HepG2 (cell line): ENCODE results near the gene CCDC3. TPM values are rescaled to one million over a fixed set of nuclear protein-coding genes. Genes with fewer than 3 reads are reported as not detected.
A peak's percentile ranks its signal among the peaks of the same experiment; 100 is the strongest.

Experiments
- ATAC-seq: fragments of 200-7000 bp; cut with Tn5 transposase; 3 replicates; pipeline ENCODE4 v1.9.1; 2020; ENCODE audit warnings: mild to moderate bottlenecking, moderate library complexity
- BruUV-seq: library from RNA; stranded (reverse); fragments of 400-500 nt; replicated peaks from 2 replicates; lab custom pipeline; 2021; lab: Mats Ljungman, UMichigan
- CTCF ChIA-PET: fragments of 300-600 bp; formaldehyde crosslinking; extraction: SDS; loops from one replicate; lab custom pipeline; 2021; ENCODE audit warnings: low total read pairs, inconsistent platforms, low intra/inter-chr PET ratio; lab: Yijun Ruan, JAX
- POLR2A ChIA-PET: fragments of 350-600 bp; sonication (Branson Sonifier 250); formaldehyde crosslinking; loops from one replicate; lab custom pipeline; 2020; ENCODE audit warnings: antibody characterized with exemption, inconsistent platforms; lab: Yijun Ruan, JAX
- DNase-seq: peaks from one replicate; pipeline ENCODE4 v3.0.0-alpha.2; 2015; ENCODE audit warnings: low spot score
- FAIRE-seq: peaks from 3 replicates; lab custom pipeline; 2011; peaks lifted over from hg19 to GRCh38; lab: Jason Lieb, UNC
- H2AFZ ChIP-seq: one replicate; pipeline ENCODE4 v1.6.1; 2011; ENCODE audit warnings: low read length, inconsistent platforms
- H3K27ac ChIP-seq: fragments of 300-600 bp; 3 replicates; pipeline ENCODE4 v1.8.0; 2011; ENCODE audit warnings: mixed run types, mild to moderate bottlenecking, mixed read lengths, low read length, inconsistent platforms; ENCODE audit not compliant: insufficient read depth; ENCODE audit errors: extremely low read length
- H3K27me3 ChIP-seq, 2 experiments: fragments of 200-600 bp in 1 of 2; 2 replicates in 1 of 2; 3 replicates in 1 of 2; pipeline versions ENCODE4 v1.6.0 to v1.8.0; 2011; ENCODE audit warnings: low read length in 2 of 2, mild to moderate bottlenecking in 2 of 2, moderate library complexity in 2 of 2, inconsistent platforms in 1 of 2; ENCODE audit not compliant: insufficient read depth in 2 of 2, control insufficient read depth in 1 of 2
- H3K36me3 ChIP-seq, 2 experiments: fragments of 200-600 bp in 1 of 2; replicated peaks in 1 of 2; 2 replicates in 1 of 2; 3 replicates in 1 of 2; pipeline versions ENCODE4 v1.5.1 to v1.8.0; 2011; ENCODE audit warnings: low read length in 2 of 2, inconsistent platforms in 1 of 2; ENCODE audit not compliant: insufficient read depth in 2 of 2, control insufficient read depth in 1 of 2
- H3K4me1 ChIP-seq: 2 replicates; pipeline ENCODE4 v1.5.1; 2012; ENCODE audit warnings: low read length, inconsistent platforms; ENCODE audit not compliant: insufficient read depth
- H3K4me2 ChIP-seq: 2 replicates; pipeline ENCODE4 v1.6.0; 2011; ENCODE audit warnings: low read depth, low read length, inconsistent platforms
- H3K4me3 ChIP-seq, 3 experiments: fragments of 200-600 bp in 1 of 3; sonication (generic), shearing (Covaris generic) in 1 of 3; replicated peaks in 1 of 3; 2 replicates each; pipeline ENCODE4 v1.5.1; 2011 to 2016; ENCODE audit warnings: low read length in 3 of 3, inconsistent platforms in 2 of 3, low read depth in 2 of 3, mild to moderate bottlenecking in 2 of 3, control low read depth in 1 of 3, mixed read lengths in 1 of 3; ENCODE audit not compliant: insufficient read depth in 1 of 3
- H3K79me2 ChIP-seq: one replicate; pipeline ENCODE4 v1.6.1; 2011; ENCODE audit warnings: low read length, inconsistent platforms; ENCODE audit not compliant: insufficient read depth
- H3K9ac ChIP-seq: 2 replicates; pipeline ENCODE4 v1.6.0; 2011; ENCODE audit warnings: mild to moderate bottlenecking, low read depth, low read length, inconsistent platforms; ENCODE audit not compliant: insufficient read depth
- H3K9me3 ChIP-seq: 2 replicates; pipeline ENCODE4 v1.5.1; 2012; ENCODE audit warnings: mild to moderate bottlenecking, low read length
- H4K20me1 ChIP-seq: 2 replicates; pipeline ENCODE4 v1.6.0; 2011; ENCODE audit warnings: inconsistent platforms, mild to moderate bottlenecking, low read length, moderate library complexity; ENCODE audit not compliant: insufficient read depth
- NFIB ChIP-seq: sonication (generic); formaldehyde crosslinking; IDR thresholded peaks from 2 replicates; pipeline ENCODE4 v1.9.0; 2021; ENCODE audit warnings: missing genetic modification reagents, mild to moderate bottlenecking, borderline replicate concordance
- NFYC ChIP-seq: IDR thresholded peaks from 2 replicates; pipeline ENCODE4 v1.6.1; 2016; ENCODE audit warnings: missing genetic modification reagents, missing compliant biosample characterization
- RAD51 ChIP-seq: fragments of 450-650 bp; IDR thresholded peaks from 2 replicates; pipeline ENCODE4 v1.6.1; 2016; ENCODE audit warnings: borderline replicate concordance
- SMC3 ChIP-seq: IDR thresholded peaks from 2 replicates; pipeline ENCODE4 v1.6.1; 2011; ENCODE audit warnings: low read length, improper control_type of control experiment
- SPEN ChIP-seq: sonication (generic); formaldehyde crosslinking; IDR thresholded peaks from 2 replicates; pipeline ENCODE4 v1.5.1; 2020; ENCODE audit warnings: low read depth, mild to moderate bottlenecking, missing genetic modification reagents
- ZNF33A ChIP-seq: sonication (generic); formaldehyde crosslinking; IDR thresholded peaks from 2 replicates; pipeline ENCODE4 v1.5.1; 2020; ENCODE audit warnings: missing genetic modification reagents, mild to moderate bottlenecking, moderate library complexity, borderline replicate concordance
- ZNF503 ChIP-seq: sonication (generic); formaldehyde crosslinking; IDR thresholded peaks from 2 replicates; pipeline ENCODE4 v1.4.0; 2020; ENCODE audit warnings: missing genetic modification reagents
- WGBS: methylation state at CpG from one replicate; pipeline ENCODE4 v1.1.6; 2017; ENCODE audit warnings: low lambda C conversion rate; 5-methylcytosine and 5-hydroxymethylcytosine counted together
- in situ Hi-C: cut with HindIII; loops from 2 replicates; pipeline ENCODE4 v1.10.0; 2017; ENCODE audit warnings: low pct_unique_long_range_greater_than_20kb; ENCODE audit not compliant: extremely low pct_ligation_motif_present
- intact Hi-C: fragments of 100-400 bp; cut with micrococcal nuclease; formaldehyde crosslinking; loops from one replicate; pipeline ENCODE4 v1.10.0; 2022; ENCODE audit not compliant: unreplicated experiment
- polyA plus RNA-seq, 8 experiments: library from polyadenylated mRNA; depleted of rRNA in 3 of 8; stranded (reverse) in 7 of 8; unstranded in 1 of 8; fragments of >200 nt; fragmentation: Illumina TruSeq in 4 of 8; extraction: Trizol in 4 of 8; gene quantifications; 2 replicates each; pipeline versions ENCODE4 v1.2.1 to v1.2.3, GENCODE V29; 2011 to 2016; ENCODE audit warnings: low read depth in 4 of 8, missing spikeins in 1 of 8, mixed read lengths in 1 of 8; ENCODE audit not compliant: insufficient read depth in 1 of 8
- total RNA-seq, 5 experiments: library from RNA; depleted of rRNA; stranded (reverse); fragments of >200 nt; fragmentation: Illumina TruSeq; extraction: Trizol; gene quantifications; 2 replicates each; pipeline ENCODE4 v1.2.3, GENCODE V29; 2016; ENCODE audit warnings: low read depth in 1 of 5
- TF ChIP-seq, protein P1 (sequence below): sonication (generic); formaldehyde crosslinking; IDR thresholded peaks from 2 replicates; pipeline ENCODE4 v1.5.0; 2020; ENCODE audit warnings: mild to moderate bottlenecking, missing genetic modification reagents, moderate library complexity
- TF ChIP-seq, protein P2 (sequence below), 2 experiments: sonication (generic) in 1 of 2; formaldehyde crosslinking in 1 of 2; IDR thresholded peaks; 2 replicates each; pipeline versions ENCODE4 v1.5.1 to v1.6.1; 2011 to 2020; ENCODE audit warnings: borderline replicate concordance in 1 of 2, low read depth in 1 of 2, low read length in 1 of 2, mild to moderate bottlenecking in 1 of 2, missing genetic modification reagents in 1 of 2, moderate library complexity in 1 of 2

The CCDC3 gene
- total and polyA plus RNA-seq, 2 of the 13 experiments (the other 11 are each of a cell fraction or from before 2014, with no cell fraction given): not detected

DNA sequence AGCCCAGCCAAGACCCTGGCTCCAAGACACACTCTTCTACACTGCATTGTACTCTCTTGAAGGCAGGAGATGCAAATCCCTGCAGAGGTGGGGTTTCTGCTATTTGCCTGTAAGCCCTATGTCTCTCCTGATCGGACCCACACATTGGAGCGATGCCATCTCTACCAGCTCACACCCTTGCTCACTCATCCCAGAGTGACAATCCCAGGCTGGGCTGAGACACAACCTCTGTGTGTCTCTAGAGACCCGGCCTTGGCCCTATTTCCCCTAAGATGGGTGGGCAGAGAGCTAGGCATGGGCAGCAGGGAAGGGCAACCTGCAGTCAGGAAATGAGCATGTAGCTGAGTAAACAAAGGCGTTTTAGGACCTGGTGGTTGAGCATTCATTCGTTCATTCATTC, 25.6 kb downstream of the CCDC3 start (continued):
- no peak for TF ChIP-seq NFYC
- TF ChIP-seq ZNF33A (CRISPR knock-in tag): no peak

GRCh38 chr10:12975266-12975665, 26.2 kb downstream of the CCDC3 start:
- Histone ChIP-seq H3K4me1 (no peaks in the 10 kb centered on the region), H3K79me2 (no peaks in the 10 kb centered on the region), H4K20me1 (no peaks in the 10 kb centered on the region), H3K27me3 (0 out of 5 replicates have a peak, but pooled peaks cover 0 to 5% of the 10 kb centered on the region in 2 experiments), H3K9me3 (no peaks in the 10 kb centered on the region), H2AFZ (no peak overlapping the region), H3K4me3 (no peak overlapping the region), H3K4me2 (no peak overlapping the region), H3K27ac (no peak overlapping the region), H3K36me3 (no peaks in the 10 kb centered on the region), H3K9ac (no peak overlapping the region)
- FAIRE-seq: no peak
- ATAC-seq: peak; percentile 59
- POLR2A ChIA-PET: no interaction called here
- in situ Hi-C loops (no loop called here), intact Hi-C loops (no loop called here)
- CTCF ChIA-PET: no interaction called here
- 9% methylated on average over 3 of the region's 3 CpGs for WGBS
- no TSS peak for BruUV-seq
- TF ChIP-seq NFYC: no peak
- TF ChIP-seq, protein P1, sequence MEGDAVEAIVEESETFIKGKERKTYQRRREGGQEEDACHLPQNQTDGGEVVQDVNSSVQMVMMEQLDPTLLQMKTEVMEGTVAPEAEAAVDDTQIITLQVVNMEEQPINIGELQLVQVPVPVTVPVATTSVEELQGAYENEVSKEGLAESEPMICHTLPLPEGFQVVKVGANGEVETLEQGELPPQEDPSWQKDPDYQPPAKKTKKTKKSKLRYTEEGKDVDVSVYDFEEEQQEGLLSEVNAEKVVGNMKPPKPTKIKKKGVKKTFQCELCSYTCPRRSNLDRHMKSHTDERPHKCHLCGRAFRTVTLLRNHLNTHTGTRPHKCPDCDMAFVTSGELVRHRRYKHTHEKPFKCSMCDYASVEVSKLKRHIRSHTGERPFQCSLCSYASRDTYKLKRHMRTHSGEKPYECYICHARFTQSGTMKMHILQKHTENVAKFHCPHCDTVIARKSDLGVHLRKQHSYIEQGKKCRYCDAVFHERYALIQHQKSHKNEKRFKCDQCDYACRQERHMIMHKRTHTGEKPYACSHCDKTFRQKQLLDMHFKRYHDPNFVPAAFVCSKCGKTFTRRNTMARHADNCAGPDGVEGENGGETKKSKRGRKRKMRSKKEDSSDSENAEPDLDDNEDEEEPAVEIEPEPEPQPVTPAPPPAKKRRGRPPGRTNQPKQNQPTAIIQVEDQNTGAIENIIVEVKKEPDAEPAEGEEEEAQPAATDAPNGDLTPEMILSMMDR (CRISPR knock-in tag): peak; percentile 18; the same call in 1 of the 2 replicates
- no peak for DNase-seq

- Histone ChIP-seq H3K36me3 (no peaks in the 10 kb centered on the region), H3K4me2 (no peak overlapping the region), H2AFZ (no peak overlapping the region), H3K27ac (no peak overlapping the region), H3K9ac (no peak overlapping the region), H3K4me1 (no peaks in the 10 kb centered on the region), H3K79me2 (no peaks in the 10 kb centered on the region), H3K27me3 (0 out of 5 replicates have a peak, but pooled peaks cover 0 to 5% of the 10 kb centered on the region in 2 experiments), H3K9me3 (no peaks in the 10 kb centered on the region), H4K20me1 (no peaks in the 10 kb centered on the region), H3K4me3 (no peak overlapping the region)
- FAIRE-seq: no peak
- no peak for ATAC-seq
- intact Hi-C loops: no loop called here
- in situ Hi-C loops: no loop called here
- POLR2A ChIA-PET: no interaction called here
- DNase-seq: no peak
- no TSS peak for BruUV-seq
- CTCF ChIA-PET: no interaction called here
- 30% methylated on average over 13 of the region's 14 CpGs for WGBS
- no peak for TF ChIP-seq SPEN (CRISPR knock-in tag)
- no peak for TF ChIP-seq ZNF503 (CRISPR knock-in tag)
- no peak for TF ChIP-seq SMC3
- no peak for TF ChIP-seq NFIB (CRISPR knock-in tag)
- peak; percentile 69; the same call in 1 of the 2 replicates for TF ChIP-seq RAD51
- TF ChIP-seq, protein P2, sequence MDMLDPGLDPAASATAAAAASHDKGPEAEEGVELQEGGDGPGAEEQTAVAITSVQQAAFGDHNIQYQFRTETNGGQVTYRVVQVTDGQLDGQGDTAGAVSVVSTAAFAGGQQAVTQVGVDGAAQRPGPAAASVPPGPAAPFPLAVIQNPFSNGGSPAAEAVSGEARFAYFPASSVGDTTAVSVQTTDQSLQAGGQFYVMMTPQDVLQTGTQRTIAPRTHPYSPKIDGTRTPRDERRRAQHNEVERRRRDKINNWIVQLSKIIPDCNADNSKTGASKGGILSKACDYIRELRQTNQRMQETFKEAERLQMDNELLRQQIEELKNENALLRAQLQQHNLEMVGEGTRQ (IDR thresholded peaks at IDR 0.05; ENCODE audit: low read depth, low read length): peak; percentile 53; the same call in 1 of the 2 replicates
- TF ChIP-seq, protein P2 (CRISPR knock-in tag; IDR thresholded peaks at IDR 0.05; ENCODE audit: borderline replicate concordance): no peak
These were observed 26.9 kb downstream of the CCDC3 start for GRCh38 chr10:12974491-12975199.
